ENCODE data around the gene KCNIP1.

Gene KCNIP1

DNA sequence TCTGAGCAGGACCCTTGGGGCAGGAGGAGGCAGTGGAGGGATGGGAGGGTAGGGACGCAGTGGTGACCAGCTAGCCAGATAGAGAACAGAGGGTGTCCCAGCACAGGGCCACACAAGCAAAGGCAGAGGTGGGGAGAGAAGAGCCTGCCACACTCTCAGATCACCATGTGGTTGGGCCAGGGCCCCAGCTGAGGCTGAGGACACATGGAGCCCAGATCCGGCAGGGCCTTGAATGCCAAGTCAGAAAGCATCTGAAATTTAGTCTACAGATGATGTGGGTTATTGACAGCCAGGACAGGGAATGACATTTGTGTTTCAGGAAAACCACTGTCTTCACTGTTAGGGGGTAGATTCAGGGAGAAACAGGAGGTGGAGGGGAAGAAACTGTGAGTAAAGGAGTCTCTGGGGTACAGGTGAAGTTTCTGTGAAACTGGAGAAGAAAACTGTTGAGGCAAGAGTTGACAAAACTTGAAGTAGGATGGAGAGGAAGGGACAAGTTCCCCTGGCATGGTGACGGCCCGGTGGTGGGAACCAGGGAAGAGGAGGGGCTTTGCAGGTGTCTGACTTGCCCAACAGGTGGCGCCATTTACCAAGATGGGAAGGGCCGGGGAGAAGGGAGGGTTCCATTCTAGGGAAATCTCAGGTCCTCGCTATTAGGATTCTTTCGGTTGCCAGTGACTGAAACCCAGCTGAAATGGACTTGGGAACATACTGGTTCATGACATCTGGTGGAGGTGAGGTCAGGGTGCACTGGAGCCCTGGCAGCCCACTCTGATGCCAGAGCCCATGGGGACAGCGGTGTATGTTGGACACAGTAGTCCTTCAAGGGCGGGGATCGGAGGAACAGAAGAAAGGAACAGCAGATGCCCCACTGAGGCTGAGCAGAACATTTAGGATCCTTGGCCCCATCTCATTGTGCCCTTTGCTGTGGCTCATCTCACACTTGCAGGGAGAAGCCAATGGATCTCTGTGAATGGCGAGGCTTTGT lies 100.1 kb downstream of the KCNIP1 start:
- DNase-seq = no peak

DNA sequence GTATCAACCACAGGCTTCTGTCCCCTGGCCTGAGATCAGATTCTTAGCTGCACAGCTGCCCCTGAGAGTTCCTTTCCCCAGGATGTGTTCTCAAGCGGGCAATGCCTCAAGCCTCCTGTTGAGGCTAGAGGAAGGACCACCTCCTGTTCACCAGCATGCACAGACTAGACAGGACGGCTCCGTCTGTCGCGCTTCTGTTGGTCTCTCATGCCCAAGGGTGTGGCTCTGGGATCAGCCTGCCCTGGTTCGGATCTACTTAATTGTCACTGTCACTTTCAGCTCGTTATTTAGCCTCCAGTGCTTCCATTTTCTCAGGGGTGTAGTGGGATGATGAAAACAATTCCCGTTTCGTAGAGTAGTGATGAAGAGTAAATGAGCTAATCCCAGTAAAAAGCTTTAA lies 103.1 kb downstream of the KCNIP1 start:
- DNase-seq = no peak

DNA sequence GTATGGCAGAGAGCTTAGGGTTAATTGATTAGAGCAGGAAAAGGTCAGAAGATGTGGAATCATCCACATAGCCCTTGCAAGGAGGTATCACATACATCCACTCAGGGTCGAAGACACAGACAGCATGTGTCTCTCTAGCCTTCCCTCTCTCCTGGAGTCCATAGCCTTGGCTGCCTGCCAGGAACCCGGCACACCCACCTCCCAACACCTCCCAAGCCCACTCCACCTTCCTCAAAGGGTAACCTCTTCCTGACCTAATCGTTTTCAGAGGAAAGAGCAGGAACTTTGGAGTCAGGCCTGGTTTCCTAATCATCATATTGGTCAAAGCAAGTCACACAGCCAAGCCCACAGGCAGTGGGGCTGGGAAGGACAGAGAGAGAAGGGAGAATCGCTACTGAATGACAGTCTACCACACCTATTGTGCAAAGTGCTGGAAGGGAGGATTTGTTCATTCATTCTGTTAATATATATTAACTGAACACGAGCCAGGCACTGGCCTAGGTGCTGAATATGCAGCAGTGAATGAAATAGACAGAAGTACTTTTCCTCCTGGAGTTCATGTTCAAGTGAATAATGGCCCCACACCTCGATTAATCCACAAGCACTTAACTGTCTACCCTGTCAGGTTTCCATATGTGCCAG lies 107.8 kb downstream of the KCNIP1 start:
- DNase-seq = no peak

GRCh38 chr5:170612256-170612678 lies 108.4 kb downstream of the KCNIP1 start:
- DNase-seq = no peak

DNA sequence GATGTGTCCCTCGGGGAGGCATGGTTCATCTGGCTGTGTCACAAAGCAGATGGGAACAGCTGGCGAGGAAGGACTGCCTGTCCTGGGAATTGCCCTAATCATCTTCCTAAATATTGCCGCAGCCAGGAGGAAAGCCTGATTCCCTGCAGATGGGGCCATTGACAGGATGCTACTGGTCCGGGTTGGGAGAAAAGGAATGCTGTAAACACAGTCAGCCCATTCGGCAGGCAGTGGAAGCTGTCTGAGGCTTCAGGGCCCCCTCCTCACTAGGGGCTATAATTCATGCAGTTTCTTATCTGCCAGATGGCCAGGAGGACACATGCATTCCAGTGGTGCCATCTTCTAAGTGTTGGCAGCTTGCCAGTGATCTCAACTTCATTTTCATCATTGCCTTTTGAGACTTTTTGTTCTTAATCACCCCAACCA lies 110.3 kb downstream of the KCNIP1 start:
- DNase-seq = no peak

DNA sequence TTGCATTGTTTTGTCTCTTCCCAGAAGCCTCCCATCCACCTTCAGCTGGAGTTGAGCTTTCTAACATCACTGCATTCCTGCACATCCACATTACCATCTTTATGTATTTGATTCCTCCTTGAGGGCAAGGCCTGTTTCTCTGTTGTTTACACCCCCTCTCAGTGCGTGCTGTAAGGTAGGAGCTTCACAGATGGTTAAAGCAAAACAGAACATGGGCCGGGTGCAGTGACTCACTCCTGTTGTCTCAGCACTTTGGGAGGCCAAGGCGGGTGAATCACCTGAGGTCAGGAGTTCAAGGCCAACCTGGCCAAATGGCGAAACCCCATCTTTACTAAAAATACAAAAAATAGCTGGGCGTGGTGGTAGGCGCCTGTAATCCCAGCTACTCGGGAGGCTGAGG lies 110.9 kb downstream of the KCNIP1 start:
- DNase-seq = no peak

- DNase-seq = no peak
Observed at GRCh38 chr5:170617533-170618490, 114.0 kb downstream of the KCNIP1 start.

- DNase-seq = no peak
Observed at GRCh38 chr5:170619869-170620268, 116.0 kb downstream of the KCNIP1 start.

DNA sequence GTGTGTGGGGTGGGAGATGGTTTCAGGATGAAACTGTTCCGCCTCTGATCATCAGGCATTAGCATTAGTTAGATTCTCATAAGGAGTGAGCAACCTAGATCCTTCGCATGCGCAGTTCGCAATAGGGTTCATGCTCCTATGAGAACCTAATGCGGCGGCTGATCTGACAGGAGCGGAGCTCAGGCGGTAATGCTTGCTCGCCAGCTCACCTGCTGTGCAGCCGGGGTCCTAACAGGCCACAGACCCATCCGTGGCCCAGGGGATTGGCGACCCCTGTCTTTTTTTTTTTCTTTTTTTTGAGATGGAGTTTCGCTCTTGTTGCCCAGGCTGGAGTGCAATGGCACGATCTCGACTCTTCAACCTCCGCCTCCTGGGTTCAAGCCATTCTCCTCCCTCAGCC lies 119.1 kb downstream of the KCNIP1 start:
- DNase-seq = no peak

- DNase-seq = no peak
Observed at GRCh38 chr5:170623576-170624181, 119.9 kb downstream of the KCNIP1 start.

GRCh38 chr5:170625221-170626165 lies 121.7 kb downstream of the KCNIP1 start:
- DNase-seq = no peak

DNA sequence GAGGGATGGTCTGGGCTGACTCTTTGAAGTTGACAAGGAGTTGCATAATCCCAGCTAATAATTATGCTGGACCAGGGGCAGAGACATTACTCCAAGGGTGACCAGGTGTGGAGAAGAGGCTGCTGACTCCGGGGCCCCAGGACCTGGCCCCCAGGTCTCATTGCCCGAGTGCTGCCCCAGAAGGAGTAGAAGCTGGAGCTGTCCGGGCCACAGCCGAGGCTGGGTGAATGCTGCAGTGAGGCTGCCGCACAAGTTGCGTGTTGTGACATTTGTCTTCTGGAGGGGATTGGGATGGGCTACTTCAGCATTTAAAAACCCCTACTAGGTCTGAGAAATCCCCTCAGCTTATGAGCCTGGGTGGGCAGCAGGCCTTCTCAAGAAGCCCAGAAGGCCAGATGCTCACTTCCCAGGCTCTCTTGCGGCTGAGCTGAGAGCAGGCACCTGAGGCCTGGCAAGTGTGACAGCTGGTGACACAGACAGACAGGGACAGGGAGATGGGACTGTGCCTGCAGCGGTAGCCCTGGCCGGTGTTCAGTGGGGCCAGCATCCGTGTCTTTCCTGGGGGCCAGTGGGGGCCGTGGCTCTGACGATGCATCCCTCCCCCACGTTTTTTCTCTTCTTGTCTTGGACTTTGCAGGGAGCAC lies 122.8 kb downstream of the KCNIP1 start:
- no peak for DNase-seq

DNA sequence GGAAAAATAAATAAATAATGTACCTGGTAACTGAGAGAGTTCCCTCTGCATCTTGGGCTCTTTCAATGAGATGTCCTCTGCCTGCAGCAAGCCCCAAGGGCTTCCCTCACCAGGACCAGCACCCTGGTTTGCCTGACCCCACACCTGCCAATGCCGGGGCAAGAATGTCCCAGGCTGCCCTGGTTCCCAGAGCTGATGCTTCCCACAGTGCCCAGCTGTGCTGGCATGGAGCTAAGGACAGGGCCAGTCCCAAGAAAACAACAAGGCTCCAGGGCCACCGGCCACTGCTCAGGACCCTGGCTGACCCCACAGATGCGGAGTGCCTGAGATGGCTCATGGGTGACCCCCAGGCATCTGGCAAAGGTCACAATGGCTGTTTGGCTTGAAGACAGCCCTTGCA lies 123.5 kb downstream of the KCNIP1 start:
- DNase-seq = no peak

GRCh38 chr5:170628028-170628427 lies 124.2 kb downstream of the KCNIP1 start:
- no peak for DNase-seq

DNA sequence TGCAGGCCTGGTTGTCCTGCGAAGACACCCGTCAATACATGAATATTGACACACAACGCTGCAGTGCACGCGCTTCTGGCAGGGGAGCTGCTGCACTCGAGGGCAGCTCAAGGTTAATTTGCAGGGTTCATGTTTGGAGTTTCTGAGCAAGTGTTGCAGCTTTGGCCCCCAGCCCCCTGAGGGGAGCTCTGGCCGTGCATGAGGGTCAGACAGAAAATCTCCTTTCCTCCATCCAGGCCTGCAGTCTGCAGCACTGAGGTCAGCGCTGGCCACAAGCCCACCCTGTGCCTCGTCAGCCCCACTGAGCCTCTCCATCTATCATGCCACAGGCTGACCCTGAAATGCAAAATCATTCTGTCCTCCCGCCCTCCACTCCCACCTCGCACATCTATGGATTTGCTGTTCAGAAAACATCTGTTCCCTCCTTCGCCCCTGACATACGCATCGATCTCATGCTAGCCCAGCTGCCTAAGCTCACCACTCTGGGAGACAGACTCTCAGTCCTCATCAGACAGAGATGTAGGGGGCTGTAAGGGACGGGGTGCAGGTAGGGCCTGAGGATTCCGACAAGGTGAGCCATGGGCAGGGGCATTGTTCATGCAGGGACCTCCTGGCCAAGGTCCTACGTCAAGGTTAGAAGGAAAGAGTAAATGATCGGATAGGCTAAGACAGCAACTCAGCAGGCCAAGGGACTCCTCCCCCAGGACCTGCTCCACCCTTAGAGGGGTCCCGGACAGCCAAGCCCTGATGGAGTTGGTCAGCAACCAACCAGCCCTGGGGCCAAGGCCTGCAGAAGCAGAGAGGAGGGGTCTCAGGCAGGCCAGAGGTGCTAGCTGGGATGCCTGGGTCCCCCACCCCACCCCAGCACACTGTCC lies 125.1 kb downstream of the KCNIP1 start:
- no peak for DNase-seq

GRCh38 chr5:170629566-170630175 lies 125.9 kb downstream of the KCNIP1 start:
- no peak for DNase-seq

- no peak for DNase-seq
Observed at GRCh38 chr5:170630226-170630625, 126.4 kb downstream of the KCNIP1 start.

- DNase-seq = no peak
Observed at GRCh38 chr5:170630711-170631141, 126.9 kb downstream of the KCNIP1 start.
